22Rv1 (cell line): ENCODE data around the gene ODAD2.

Experiments
- CTCF ChIP-seq: fragments of 450-650 bp; IDR thresholded peaks from 2 replicates; pipeline ENCODE4 v1.5.1; 2017; ENCODE audit warnings: mild to moderate bottlenecking
- ZFX ChIP-seq: fragments of 450-650 bp; IDR thresholded peaks from 2 replicates; pipeline ENCODE4 v1.6.1; 2017; ENCODE audit warnings: antibody characterized with exemption, borderline replicate concordance

- TF ChIP-seq CTCF = no peak
- no peak for TF ChIP-seq ZFX
Measured at GRCh38 chr10:27820637-27821036, 178.2 kb downstream of the ODAD2 start.
